SK-N-SH treated with all-trans-retinoic acid at 6 μM for 48 hours (cell line): ENCODE data around the gene FAF1.

Source experiments
- BACH2 ChIP-seq: fragments of 250-450 bp; sonication (Bioruptor Pico); IDR thresholded peaks from 2 replicates; pipeline ENCODE4 v1.9.0; 2021; ENCODE audit warnings: mild to moderate bottlenecking, borderline replicate concordance
- CREB5 ChIP-seq: fragments of 250-450 bp; sonication (Bioruptor Pico); IDR thresholded peaks from 2 replicates; pipeline ENCODE4 v1.5.1; 2020; ENCODE audit warnings: low read depth, mild to moderate bottlenecking, moderate library complexity
- CSRNP3 ChIP-seq: fragments of 250-450 bp; sonication (Bioruptor Pico); IDR thresholded peaks from 2 replicates; pipeline ENCODE4 v1.5.1; 2021; ENCODE audit warnings: mild to moderate bottlenecking, moderate library complexity
- ESRRG ChIP-seq: fragments of 250-450 bp; sonication (Bioruptor Pico); IDR thresholded peaks from 2 replicates; pipeline ENCODE4 v1.6.1; 2021; ENCODE audit warnings: mild to moderate bottlenecking
- ISL1 ChIP-seq: fragments of 250-450 bp; sonication (Bioruptor Pico); IDR thresholded peaks from 2 replicates; pipeline ENCODE4 v2.1.2; 2022; ENCODE audit warnings: mild to moderate bottlenecking, moderate library complexity
- PATZ1 ChIP-seq: fragments of 250-450 bp; sonication (Bioruptor Pico); IDR thresholded peaks from 2 replicates; pipeline ENCODE4 v1.8.0; 2020; ENCODE audit warnings: mild to moderate bottlenecking, moderate library complexity, borderline replicate concordance
- POU6F1 ChIP-seq: fragments of 250-450 bp; sonication (Bioruptor Pico); IDR thresholded peaks from 2 replicates; pipeline ENCODE4 v1.8.0; 2021; ENCODE audit warnings: low read depth, mild to moderate bottlenecking, moderate library complexity, borderline replicate concordance
- RARB ChIP-seq: fragments of 250-450 bp; sonication (Bioruptor Pico); IDR thresholded peaks from 2 replicates; pipeline ENCODE4 v1.8.0; 2021; ENCODE audit warnings: mild to moderate bottlenecking, moderate library complexity
- SNAI2 ChIP-seq: fragments of 250-450 bp; sonication (Bioruptor Pico); IDR thresholded peaks from 2 replicates; pipeline ENCODE4 v1.5.0; 2020; ENCODE audit warnings: mild to moderate bottlenecking, moderate library complexity
- TCF4 ChIP-seq: fragments of 250-450 bp; sonication (Bioruptor Pico); IDR thresholded peaks from 2 replicates; pipeline ENCODE4 v1.8.0; 2021; ENCODE audit warnings: mild to moderate bottlenecking, moderate library complexity, borderline replicate concordance
- ZFP3 ChIP-seq: fragments of 250-450 bp; sonication (Bioruptor Pico); IDR thresholded peaks from 2 replicates; pipeline ENCODE4 v1.5.0; 2020; ENCODE audit warnings: mild to moderate bottlenecking, moderate library complexity
- ZFP30 ChIP-seq: fragments of 450-650 bp; formaldehyde crosslinking; IDR thresholded peaks from 2 replicates; pipeline ENCODE4 v1.5.0; 2022; ENCODE audit warnings: mild to moderate bottlenecking, moderate library complexity
- ZNF8 ChIP-seq: fragments of 450-650 bp; formaldehyde crosslinking; IDR thresholded peaks from 2 replicates; pipeline ENCODE4 v1.5.0; 2020; ENCODE audit warnings: mild to moderate bottlenecking, moderate library complexity
- TF ChIP-seq, protein P1 (sequence below): fragments of 250-450 bp; sonication (Bioruptor Pico); IDR thresholded peaks from 2 replicates; pipeline ENCODE4 v1.5.0; 2020; ENCODE audit warnings: mild to moderate bottlenecking, moderate library complexity

DNA sequence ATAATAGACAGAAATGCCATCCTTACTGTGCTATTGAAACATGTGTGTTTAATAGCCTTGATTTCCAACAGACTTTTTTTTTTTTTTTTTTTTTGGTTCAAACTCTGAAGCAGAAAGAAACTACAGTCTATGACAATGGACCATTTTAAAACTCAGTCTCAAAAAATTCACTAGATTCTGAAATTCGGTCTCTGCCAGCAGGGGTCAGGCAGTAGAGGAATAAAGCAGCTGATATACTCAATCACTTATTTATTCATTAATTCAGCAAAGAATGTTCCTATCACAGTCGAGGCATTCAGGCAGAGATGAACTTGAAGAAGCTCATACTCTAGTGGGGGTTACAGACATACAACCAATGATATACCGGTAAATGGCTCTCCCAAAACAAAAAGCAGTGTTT lies 275.9 kb downstream of the FAF1 start:
- TF ChIP-seq ESRRG (CRISPR knock-in tag) (no peak), CREB5 (CRISPR knock-in tag) (no peak), POU6F1 (CRISPR knock-in tag) (no peak), PATZ1 (CRISPR knock-in tag) (no peak), SNAI2 (CRISPR knock-in tag) (no peak), ZFP3 (CRISPR knock-in tag) (no peak), BACH2 (no peak), ZFP30 (CRISPR knock-in tag) (no peak), ZNF8 (no peak), CSRNP3 (CRISPR knock-in tag) (no peak), ISL1 (CRISPR knock-in tag) (no peak), TCF4 (CRISPR knock-in tag) (no peak), RARB (no peak)
- TF ChIP-seq, protein P1, sequence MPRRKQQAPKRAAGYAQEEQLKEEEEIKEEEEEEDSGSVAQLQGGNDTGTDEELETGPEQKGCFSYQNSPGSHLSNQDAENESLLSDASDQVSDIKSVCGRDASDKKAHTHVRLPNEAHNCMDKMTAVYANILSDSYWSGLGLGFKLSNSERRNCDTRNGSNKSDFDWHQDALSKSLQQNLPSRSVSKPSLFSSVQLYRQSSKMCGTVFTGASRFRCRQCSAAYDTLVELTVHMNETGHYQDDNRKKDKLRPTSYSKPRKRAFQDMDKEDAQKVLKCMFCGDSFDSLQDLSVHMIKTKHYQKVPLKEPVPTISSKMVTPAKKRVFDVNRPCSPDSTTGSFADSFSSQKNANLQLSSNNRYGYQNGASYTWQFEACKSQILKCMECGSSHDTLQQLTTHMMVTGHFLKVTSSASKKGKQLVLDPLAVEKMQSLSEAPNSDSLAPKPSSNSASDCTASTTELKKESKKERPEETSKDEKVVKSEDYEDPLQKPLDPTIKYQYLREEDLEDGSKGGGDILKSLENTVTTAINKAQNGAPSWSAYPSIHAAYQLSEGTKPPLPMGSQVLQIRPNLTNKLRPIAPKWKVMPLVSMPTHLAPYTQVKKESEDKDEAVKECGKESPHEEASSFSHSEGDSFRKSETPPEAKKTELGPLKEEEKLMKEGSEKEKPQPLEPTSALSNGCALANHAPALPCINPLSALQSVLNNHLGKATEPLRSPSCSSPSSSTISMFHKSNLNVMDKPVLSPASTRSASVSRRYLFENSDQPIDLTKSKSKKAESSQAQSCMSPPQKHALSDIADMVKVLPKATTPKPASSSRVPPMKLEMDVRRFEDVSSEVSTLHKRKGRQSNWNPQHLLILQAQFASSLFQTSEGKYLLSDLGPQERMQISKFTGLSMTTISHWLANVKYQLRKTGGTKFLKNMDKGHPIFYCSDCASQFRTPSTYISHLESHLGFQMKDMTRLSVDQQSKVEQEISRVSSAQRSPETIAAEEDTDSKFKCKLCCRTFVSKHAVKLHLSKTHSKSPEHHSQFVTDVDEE (CRISPR knock-in tag), result no peak
